GM19099 (cell line): ENCODE measurements around the gene ITPR3.

Experiments
- POLR2A ChIP-seq: IDR thresholded peaks from 3 replicates; pipeline ENCODE4 v1.6.1; 2011; ENCODE audit warnings: low read depth; ENCODE audit not compliant: insufficient read length; ENCODE audit errors: extremely low read depth

The ITPR3 gene

DNA sequence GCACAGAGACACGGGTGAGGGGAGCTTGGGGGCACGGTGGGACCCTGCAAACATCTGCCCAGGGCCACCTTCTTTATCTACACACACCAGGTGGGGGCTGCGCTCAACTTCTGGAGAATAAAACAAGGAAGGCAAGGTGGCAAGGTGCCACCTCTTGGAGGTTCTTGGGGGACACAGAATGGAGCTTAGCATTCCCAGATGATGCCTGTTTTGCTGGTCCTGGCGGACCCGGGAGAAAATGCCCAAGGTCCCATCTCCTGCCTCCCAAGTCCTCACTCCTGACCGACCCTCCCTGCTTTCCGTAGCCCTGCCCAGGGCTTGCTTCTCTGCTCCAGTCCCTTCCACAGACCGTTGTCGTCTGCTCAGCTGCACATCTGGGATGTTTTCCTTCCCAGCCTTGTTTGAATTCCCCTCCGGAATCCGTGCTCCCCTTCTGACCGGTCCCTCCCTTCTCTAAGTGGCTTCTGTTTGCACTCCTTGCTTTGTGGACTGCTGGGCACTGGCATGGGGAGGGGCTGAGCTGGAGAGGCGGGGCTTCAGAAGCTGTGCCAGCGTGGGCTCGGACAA, 13.1 kb downstream of the ITPR3 start:
- TF ChIP-seq POLR2A, result no peak

GRCh38 chr6:33634946-33635345, 13.8 kb downstream of the ITPR3 start:
- no peak for TF ChIP-seq POLR2A

DNA sequence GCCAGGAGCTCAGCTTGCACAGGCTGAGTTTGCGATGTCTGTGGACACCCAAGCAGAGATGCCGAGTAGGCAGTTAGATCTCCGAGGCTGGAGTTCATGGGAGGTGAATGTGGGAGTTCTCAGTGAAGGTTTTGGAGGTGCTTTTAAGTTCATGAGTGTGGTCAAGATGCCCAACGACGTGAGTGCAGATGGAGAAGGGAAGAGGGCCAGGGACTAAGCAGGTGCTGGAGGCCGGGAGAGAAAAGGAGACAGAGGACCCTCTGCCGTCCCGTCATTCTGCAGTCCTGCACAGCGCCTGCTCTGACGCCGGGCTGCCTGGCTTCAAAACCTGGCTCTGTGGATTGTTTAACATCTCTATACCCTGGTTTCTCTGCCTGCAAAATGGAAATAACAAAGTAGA, 15.5 kb downstream of the ITPR3 start:
- no peak for TF ChIP-seq POLR2A

DNA sequence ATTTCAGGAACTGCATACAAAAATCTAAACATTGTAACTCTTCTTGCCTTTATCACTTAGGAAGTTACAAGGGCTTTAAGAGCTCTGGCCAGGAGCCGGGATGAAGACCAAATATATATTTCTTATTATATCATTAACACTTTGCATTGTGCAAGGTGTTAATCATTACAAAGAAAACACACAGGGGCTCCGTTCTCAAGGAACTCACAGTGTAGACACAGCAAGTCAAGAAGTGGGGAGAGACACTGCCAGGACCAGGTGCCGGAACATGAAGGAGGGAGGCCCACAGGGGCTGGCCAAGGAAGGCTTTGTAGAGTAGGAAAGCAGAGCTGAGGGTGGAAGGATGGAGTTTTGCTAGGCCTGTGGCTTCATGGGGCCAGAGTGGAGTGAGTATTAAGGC, 17.4 kb downstream of the ITPR3 start:
- no peak for TF ChIP-seq POLR2A

GRCh38 chr6:33639559-33639958, 18.4 kb downstream of the ITPR3 start:
- TF ChIP-seq POLR2A, result no peak

GRCh38 chr6:33640361-33640760, 19.2 kb downstream of the ITPR3 start:
- no peak for TF ChIP-seq POLR2A

GRCh38 chr6:33641144-33641543, 20.0 kb downstream of the ITPR3 start:
- TF ChIP-seq POLR2A, result no peak

- TF ChIP-seq POLR2A, result no peak
Measured at GRCh38 chr6:33641602-33642001, 20.5 kb downstream of the ITPR3 start.

- TF ChIP-seq POLR2A, result no peak
Measured at GRCh38 chr6:33642897-33643296, 21.8 kb downstream of the ITPR3 start.

- TF ChIP-seq POLR2A, result no peak
Measured at GRCh38 chr6:33651403-33651802, 30.3 kb downstream of the ITPR3 start.

GRCh38 chr6:33652002-33652401, 30.9 kb downstream of the ITPR3 start:
- TF ChIP-seq POLR2A, result no peak

DNA sequence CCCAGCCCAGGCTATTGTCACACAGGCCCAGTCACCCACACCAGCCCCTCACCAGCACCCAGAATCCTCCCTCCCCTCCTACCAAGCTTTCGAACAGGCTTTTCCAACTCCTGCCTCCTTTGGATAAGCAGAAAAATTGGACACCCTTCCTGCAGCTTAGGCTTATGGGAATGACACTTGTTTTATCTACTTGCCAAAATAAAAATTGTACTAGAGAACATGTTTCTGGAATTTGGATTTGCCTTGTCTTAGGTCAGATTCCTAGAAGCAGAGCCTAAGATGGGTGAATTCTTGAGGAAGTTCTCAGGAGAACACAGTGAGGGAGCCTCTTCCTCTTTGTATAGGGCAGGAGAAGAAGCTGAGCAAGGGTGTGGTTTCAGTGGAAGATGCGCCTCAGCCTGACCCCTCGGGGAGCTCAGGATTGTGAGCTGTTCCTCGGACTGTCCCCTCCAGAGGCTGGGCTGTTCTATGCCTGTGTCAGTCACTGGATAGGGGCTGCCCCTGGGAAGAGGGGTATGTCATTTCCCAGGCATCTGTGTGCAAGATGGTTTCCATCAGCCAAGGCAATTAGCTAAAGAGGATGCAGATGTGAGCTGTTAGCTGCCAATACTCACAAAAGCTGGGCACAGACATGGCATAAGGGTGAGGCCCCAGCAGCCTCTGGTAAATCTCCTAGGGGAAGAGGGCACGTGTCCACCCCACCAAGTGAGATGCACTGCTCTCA, 33.9 kb downstream of the ITPR3 start:
- TF ChIP-seq POLR2A, result no peak

GRCh38 chr6:33656844-33657243, 35.7 kb downstream of the ITPR3 start:
- TF ChIP-seq POLR2A, result no peak

DNA sequence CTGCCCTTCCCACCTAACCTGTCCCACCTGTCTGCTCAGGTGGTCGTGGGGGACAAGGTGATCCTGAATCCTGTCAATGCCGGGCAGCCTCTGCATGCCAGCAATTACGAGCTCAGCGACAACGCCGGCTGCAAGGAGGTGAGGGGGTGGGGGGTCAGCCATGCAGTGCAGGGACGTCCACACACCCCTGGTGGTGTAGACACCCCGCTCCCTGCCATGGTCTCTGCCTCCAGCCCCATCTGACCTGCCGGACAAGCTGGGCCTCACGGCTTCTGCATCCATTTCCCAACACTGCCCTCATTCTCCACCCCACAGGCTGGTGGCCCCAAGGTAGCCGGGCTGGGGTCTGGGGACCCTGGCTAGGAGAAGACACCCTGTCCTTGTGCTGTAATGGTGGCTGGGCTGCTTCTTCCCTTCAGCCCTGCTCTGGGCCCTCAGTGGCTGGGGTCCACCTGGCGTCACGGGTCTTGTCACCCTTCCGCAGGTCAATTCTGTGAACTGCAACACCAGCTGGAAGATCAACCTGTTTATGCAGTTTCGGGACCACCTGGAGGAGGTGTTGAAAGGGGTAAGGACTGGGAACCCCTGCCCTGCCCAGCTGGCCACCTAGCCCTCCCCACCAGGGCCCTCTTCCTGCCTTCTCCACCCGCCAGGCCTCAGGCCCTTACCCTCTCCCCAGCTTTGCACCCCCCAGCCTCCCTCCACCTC, 38.0 kb downstream of the ITPR3 start:
- no peak for TF ChIP-seq POLR2A

DNA sequence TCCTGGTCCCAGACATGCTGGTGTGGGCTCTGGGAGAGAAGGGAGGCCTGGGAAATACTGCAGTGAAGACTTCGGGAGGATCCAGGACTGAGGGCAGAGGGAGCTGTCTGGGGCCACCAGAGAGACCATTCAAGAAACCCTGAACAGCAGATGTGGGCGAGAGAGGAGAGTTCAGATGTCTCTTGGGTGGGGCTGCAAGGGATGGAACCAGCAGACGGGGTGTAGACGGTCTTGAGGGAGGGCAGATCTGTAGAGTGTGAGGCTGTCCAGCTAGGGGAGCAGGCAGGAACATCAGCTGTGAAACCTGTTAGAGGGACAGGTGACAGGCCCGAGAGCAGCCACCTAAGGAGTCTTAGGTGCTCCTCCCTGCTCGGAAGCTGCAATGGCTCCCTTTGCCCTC, 38.9 kb downstream of the ITPR3 start:
- TF ChIP-seq POLR2A, result no peak

- TF ChIP-seq POLR2A, result no peak
Measured at GRCh38 chr6:33661106-33661838, 40.1 kb downstream of the ITPR3 start.

- TF ChIP-seq POLR2A, result no peak
Measured at GRCh38 chr6:33662318-33662717, 41.2 kb downstream of the ITPR3 start.
